Skeletal muscle tissue (tissue), 4 donors: ENCODE results near the gene INPP1. TPM values are rescaled to one million over a fixed set of nuclear protein-coding genes. Genes with fewer than 3 reads are reported as not detected.
"Not testable (repeated sequence)": the region's sequence is repeated elsewhere in the genome, so short reads cannot be mapped to it uniquely, and the experiment has no call there.

ENCODE experiments used
- H3K27ac ChIP-seq: one replicate; pipeline ENCODE4 v1.7.0; 2013; ENCODE audit warnings: mild to moderate bottlenecking, low read depth, low read length, inconsistent platforms
- H3K27me3 ChIP-seq, 3 donors: one replicate each; pipeline ENCODE4 v1.7.0; 2013; ENCODE audit warnings: low read length in 3 of 3; ENCODE audit not compliant: control insufficient read depth in 3 of 3, insufficient read depth in 3 of 3
- H3K36me3 ChIP-seq, 3 donors: one replicate each; pipeline ENCODE4 v1.7.0; 2013; ENCODE audit warnings: low read length in 3 of 3; ENCODE audit not compliant: control insufficient read depth in 3 of 3, insufficient read depth in 3 of 3
- H3K4me1 ChIP-seq, 3 donors: one replicate each; pipeline ENCODE4 v1.7.0; 2013; ENCODE audit warnings: low read length in 3 of 3, mild to moderate bottlenecking in 3 of 3; ENCODE audit not compliant: control insufficient read depth in 3 of 3, insufficient read depth in 3 of 3
- H3K4me3 ChIP-seq, 3 donors: one replicate each; pipeline ENCODE4 v1.7.0; 2013; ENCODE audit warnings: low read length in 3 of 3
- H3K9ac ChIP-seq, 3 donors: one replicate each; pipeline ENCODE4 v1.7.0; 2013; ENCODE audit warnings: low read length in 3 of 3, mild to moderate bottlenecking in 3 of 3, moderate library complexity in 2 of 3, low read depth in 1 of 3
- H3K9me3 ChIP-seq, 3 donors: one replicate each; pipeline ENCODE4 v1.7.0; 2013; ENCODE audit warnings: low read length in 3 of 3; ENCODE audit not compliant: control insufficient read depth in 3 of 3
- total RNA-seq: library from RNA; depleted of rRNA; stranded (reverse); fragments of >200 nt; gene quantifications from one replicate; pipeline ENCODE4 v1.2.3, GENCODE V29; 2014
- donor health status: Osteomylitis.

The INPP1 gene
- total RNA-seq, 1 donor from 2014 or later, result 8.4 TPM

DNA sequence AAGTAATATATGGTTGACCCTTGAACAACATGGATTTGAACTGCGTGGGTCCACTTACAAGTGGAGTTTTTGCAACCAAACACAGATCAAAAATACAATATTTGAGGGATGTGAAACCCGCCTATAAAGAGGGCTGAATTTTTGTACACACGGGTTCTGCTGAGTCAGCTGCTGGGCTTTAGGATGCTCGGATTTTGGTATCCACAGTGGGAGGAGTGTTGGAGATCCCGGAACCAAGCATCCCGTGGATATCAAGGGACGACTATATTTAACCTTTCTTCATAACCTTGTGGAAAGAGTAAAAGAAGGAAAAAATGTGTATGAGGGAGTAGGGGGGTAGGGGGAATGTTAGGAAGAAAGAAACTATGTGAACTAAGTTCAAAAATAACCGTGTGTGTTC lies 10.0 kb upstream of the INPP1 start:
- Histone ChIP-seq H3K27ac (no peak overlapping the region), H3K9me3 (no peaks in the 10 kb centered on the region), H3K27me3 (no peaks in the 10 kb centered on the region), H3K9ac (no peak overlapping the region), H3K36me3 (no peaks in the 10 kb centered on the region), H3K4me3 (no peak overlapping the region), H3K4me1 (peaks cover 0 to 2% (median 0%) of the 10 kb centered on the region in 3 donors)

DNA sequence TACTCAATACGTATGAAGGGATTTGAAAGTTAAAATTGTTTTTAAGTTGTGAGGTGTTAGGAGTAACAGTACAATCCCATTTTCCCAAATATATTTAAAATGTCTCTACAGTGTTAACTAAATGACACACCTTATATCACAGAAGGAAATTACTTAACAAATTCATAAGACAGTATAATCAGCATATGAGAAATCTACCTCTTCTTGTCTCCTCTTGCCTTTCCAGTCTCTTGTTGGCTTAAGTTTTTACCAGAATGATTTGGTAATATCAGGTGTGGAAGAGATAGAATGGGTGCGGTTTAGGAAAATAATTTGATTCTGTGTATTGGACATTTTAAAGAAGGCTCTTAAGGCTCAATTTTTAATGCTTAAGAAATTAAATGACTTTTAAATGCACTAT lies 9.5 kb upstream of the INPP1 start:
- no peak overlapping the region for H3K4me3 ChIP-seq
- H3K27me3 ChIP-seq, result no peaks in the 10 kb centered on the region
- no peak overlapping the region for H3K9ac ChIP-seq
- H3K9me3 ChIP-seq, result no peaks in the 10 kb centered on the region
- H3K36me3 ChIP-seq, result no peaks in the 10 kb centered on the region
- H3K27ac ChIP-seq, result peak overlapping the region; percentile 3
- peaks cover 0 to 2% (median 0%) of the 10 kb centered on the region in 3 donors for H3K4me1 ChIP-seq

DNA sequence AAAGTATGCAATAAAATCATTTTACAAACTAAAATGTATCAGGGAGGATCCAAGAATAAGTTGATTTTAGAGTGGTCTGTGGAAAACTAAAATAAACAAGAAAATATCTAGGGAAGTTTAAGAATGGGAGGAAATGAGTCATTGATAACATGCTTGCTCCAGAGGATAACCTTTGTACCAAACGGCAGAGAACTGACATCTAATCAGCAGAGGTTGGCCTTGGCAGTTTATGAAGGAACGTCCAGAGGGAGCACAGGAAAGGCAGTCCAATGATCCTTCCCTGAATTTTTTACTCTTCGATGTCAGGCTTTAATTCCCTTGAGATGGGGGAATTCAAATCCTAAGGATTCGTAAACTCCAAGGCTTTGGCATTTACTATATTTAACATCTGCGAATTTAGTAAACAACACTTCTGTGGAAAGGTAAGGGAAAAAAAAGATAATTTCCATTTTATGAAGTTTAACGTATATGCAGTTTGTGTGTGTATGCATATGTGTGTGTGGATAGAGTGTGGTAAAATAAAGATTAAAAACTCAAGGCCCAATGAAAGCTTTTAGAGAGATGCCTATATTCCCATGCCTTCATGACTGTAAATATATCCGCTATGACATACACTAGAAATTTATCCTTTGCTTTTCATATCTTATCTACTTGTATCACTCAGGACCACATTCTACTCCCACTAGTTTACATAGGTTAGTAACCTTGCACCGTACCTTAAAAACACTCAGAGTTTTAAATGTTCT lies 8.7 kb upstream of the INPP1 start:
- no peaks in the 10 kb centered on the region for H3K27me3 ChIP-seq
- H3K36me3 ChIP-seq, result no peaks in the 10 kb centered on the region
- no peak overlapping the region for H3K4me3 ChIP-seq
- peak overlapping the region; percentile 3 for H3K27ac ChIP-seq
- no peaks in the 10 kb centered on the region for H3K9me3 ChIP-seq
- H3K4me1 ChIP-seq, result peaks cover 0 to 2% (median 0%) of the 10 kb centered on the region in 3 donors
- no peak overlapping the region for H3K9ac ChIP-seq

DNA sequence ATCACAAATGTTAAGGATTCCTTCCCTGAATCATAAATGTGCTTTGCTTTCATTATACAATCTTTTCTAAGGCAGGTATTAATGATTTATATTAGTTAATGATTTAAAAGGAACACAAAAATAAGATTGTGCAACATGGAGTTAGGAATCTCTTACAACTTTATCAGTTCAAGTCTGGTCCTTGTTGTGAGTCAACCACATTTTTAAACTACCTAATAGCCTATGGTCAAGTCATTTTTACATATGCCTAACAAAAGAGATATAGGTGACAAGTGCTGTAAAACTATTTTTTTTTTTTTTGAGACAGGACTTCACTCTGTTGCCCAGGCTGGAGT lies 8.2 kb upstream of the INPP1 start:
- no peak overlapping the region for H3K4me3 ChIP-seq
- H3K9me3 ChIP-seq, result no peaks in the 10 kb centered on the region
- H3K9ac ChIP-seq, result no peak overlapping the region
- H3K27me3 ChIP-seq, result no peaks in the 10 kb centered on the region
- H3K4me1 ChIP-seq, result peaks cover 0 to 2% (median 0%) of the 10 kb centered on the region in 3 donors
- no peak overlapping the region for H3K27ac ChIP-seq
- H3K36me3 ChIP-seq, result no peaks in the 10 kb centered on the region

- H3K9me3 ChIP-seq, H3K4me1 ChIP-seq, H3K27me3 ChIP-seq, H3K4me3 ChIP-seq, H3K36me3 ChIP-seq, H3K9ac ChIP-seq, H3K27ac ChIP-seq: not testable (repeated sequence)
Measured at GRCh38 chr2:190335584-190335983, 7.8 kb upstream of the INPP1 start.

GRCh38 chr2:190336420-190336819 lies 7.0 kb upstream of the INPP1 start:
- no peak overlapping the region for H3K9ac ChIP-seq
- no peak overlapping the region for H3K27ac ChIP-seq
- H3K4me1 ChIP-seq, result peaks cover 0 to 2% (median 0%) of the 10 kb centered on the region in 3 donors
- no peaks in the 10 kb centered on the region for H3K36me3 ChIP-seq
- H3K9me3 ChIP-seq, result no peaks in the 10 kb centered on the region
- H3K4me3 ChIP-seq, result no peak overlapping the region
- no peaks in the 10 kb centered on the region for H3K27me3 ChIP-seq

GRCh38 chr2:190338453-190338852 lies 4.9 kb upstream of the INPP1 start:
- Histone ChIP-seq H3K27me3 (no peaks in the 10 kb centered on the region), H3K36me3 (no peaks in the 10 kb centered on the region), H3K9ac (no peak overlapping the region), H3K27ac (no peak overlapping the region), H3K4me1 (peaks cover 5 to 6% (median 5%) of the 10 kb centered on the region in 3 donors), H3K9me3 (no peaks in the 10 kb centered on the region), H3K4me3 (no peak overlapping the region)

GRCh38 chr2:190339394-190339793 lies 4.0 kb upstream of the INPP1 start:
- H3K27ac ChIP-seq, result no peak overlapping the region
- no peaks in the 10 kb centered on the region for H3K9me3 ChIP-seq
- H3K4me3 ChIP-seq, result no peak overlapping the region
- H3K36me3 ChIP-seq, result no peaks in the 10 kb centered on the region
- H3K27me3 ChIP-seq, result no peaks in the 10 kb centered on the region
- H3K9ac ChIP-seq, result no peak overlapping the region
- peaks cover 6 to 7% (median 6%) of the 10 kb centered on the region in 3 donors for H3K4me1 ChIP-seq

DNA sequence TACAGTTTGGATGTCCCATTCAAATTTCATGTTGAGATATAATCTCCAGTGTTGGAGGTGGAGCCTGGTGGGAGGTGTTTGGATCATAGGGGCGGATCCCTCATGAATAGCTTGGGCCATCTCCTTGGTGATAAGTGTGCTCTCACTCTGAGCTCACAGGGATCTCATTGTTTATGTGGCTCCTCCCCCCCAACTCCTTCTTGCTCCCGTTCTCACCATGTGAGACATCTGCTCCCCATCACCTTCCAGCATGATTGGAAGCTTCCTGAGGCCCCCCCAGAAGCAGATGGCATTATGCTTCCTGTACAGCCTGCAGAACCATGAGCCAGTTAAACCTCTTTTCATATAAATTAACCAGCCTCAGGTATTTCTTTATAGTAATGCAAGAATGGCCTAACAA lies 3.0 kb upstream of the INPP1 start:
- no peaks in the 10 kb centered on the region for H3K36me3 ChIP-seq
- no peaks in the 10 kb centered on the region for H3K9me3 ChIP-seq
- H3K27ac ChIP-seq, result no peak overlapping the region
- no peak overlapping the region for H3K9ac ChIP-seq
- H3K4me1 ChIP-seq, result peaks cover 8 to 11% (median 10%) of the 10 kb centered on the region in 3 donors
- no peak overlapping the region for H3K4me3 ChIP-seq
- H3K27me3 ChIP-seq, result no peaks in the 10 kb centered on the region

DNA sequence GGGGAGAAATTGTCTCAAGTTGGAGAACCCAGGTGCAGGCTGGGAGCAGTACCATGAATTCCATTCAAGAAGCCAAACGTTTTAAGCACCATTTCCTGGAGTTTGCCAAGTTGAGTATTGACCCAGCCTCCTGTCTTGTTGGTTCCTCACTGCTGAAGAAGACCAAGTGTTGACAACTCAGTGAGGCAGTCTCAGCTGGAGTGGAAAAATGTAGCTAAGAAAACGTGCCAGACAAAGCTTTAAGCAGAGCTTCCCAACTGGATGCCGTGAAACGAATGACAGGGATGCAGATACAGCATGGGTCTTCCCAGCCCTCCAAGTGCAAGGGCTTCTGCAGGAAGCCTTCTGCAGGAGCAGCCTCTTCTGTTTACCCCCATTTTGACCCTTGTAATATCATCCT lies 778 bp upstream of the INPP1 start:
- H3K27me3 ChIP-seq, result no peaks in the 10 kb centered on the region
- H3K27ac ChIP-seq, result peak overlapping the region; percentile 90
- H3K9me3 ChIP-seq, result no peaks in the 10 kb centered on the region
- no peaks in the 10 kb centered on the region for H3K36me3 ChIP-seq
- no peak overlapping the region for H3K9ac ChIP-seq
- peak overlapping the region in 1 of 3 donors; percentile 21 for H3K4me3 ChIP-seq
- H3K4me1 ChIP-seq, result peaks cover 8 to 12% (median 10%) of the 10 kb centered on the region in 3 donors
